Posterior cingulate gyrus (tissue), 11 donors: ENCODE measurements around the gene DCC.

ENCODE experiments used
- DNase-seq, 10 donors: peaks; one replicate each; pipeline versions ENCODE4 v3.0.0 to v3.0.0-alpha.2; 2020 to 2021; ENCODE audit warnings: mixed read lengths in 3 of 10
- intact Hi-C: fragments of 100-400 bp; cut with DNase I; formaldehyde crosslinking; loops from one replicate; pipeline ENCODE4 v1.15.1; 2023

The DCC gene

GRCh38 chr18:52869942-52870907 lies 530.2 kb downstream of the DCC start:
- peak in 4 of 10 donors; percentile 9 to 80 (median 74) for DNase-seq
- intact Hi-C loops = no loop called here

GRCh38 chr18:52874774-52875173 lies 534.8 kb downstream of the DCC start:
- no peak for DNase-seq
- intact Hi-C loops = no loop called here

DNA sequence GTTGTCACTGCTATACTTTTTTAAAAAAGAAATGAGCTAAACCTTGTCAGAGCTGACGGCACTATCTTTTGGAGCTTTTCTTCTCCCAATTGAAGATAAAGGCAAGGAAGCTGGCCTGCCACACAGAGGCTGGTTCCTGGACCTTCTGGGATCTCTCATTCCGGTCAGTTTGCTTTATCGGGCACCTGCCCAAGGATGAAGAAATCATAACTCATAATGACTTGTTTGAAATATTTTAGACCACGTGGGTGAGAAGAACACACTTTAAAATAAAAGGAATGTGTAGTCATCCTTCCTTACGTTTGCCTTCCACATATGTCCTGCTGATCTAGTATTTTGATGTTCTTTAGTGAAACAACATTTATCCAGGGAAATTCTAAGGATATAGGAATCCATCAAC lies 535.7 kb downstream of the DCC start:
- intact Hi-C loops = no loop called here
- DNase-seq = no peak

DNA sequence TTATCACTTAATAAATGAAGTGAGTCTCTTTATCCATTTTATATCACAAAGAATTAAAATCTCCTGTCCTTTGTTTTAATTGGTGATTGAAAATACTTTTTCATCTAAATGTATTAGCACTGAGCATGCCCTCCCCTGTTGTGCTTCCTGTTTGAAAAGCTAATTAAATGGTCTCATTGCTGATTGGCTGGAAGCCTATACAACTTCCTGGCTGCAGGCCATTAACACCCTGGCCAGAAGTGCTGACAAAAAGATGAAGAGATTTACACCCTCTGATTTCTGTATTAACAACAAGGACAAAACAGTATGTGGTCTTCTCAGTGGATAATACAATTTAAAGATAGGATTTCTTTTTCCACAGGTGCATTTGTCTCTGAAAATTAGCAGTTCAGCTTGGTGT lies 548.0 kb downstream of the DCC start:
- intact Hi-C loops = no loop called here
- no peak for DNase-seq

DNA sequence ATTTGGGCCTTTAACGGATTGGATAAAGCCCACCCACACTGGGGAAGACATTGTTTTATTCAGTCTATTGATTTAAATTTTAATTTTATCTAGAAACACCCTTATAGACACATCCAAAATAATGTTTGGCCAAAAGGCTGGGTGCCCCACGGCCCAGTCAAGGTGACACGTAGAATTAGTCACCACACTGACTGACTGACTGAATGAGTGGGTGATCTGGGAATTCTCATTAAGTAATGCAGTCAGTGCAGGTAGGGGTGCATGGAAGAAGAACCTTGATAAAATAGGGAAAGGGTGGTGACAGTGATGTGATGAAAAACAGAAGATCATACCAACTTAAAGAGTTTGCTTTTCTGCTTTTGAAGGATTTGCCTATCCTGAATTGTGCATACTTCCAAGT lies 554.8 kb downstream of the DCC start:
- no peak for DNase-seq
- intact Hi-C loops = no loop called here

DNA sequence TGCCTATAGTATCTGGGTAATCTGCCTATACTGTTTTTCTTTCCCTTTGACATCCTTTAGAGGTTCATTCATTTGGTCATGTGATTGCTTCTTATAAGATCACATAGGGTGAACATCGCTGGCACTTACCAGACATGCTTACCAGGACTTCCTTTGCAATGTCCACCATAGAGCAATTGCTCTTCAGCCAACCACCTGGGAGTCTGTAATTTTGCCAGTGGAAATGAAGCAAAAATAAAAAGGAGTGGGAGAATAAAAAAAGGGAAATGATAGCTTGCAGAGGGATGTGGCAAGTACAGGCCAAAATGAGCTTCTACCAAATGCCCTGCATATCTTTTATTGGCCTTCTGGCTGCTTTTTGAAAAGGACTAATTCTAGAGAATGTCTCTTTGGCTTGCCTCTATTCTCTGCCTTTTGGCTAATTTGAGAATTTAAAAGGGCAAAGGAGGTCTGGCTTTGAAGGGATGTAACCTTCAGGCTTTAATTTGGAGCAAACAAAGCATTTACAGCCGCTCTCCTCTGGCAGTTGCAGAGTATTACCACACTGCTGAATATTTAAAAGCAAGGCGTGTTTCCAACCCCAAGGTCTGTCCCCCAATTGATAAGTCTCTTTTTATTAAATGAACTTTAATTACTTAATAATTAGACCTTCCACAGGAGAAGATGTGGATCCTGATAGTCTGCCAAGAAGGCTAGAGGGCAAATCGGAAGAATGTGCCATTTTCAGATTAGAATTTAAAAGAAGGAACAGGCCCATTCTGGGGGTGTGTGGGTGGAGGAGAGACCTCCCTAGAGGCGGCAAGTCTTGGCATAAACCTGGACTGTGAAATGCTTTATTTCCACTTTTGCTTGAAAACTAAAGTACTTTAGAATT lies 557.9 kb downstream of the DCC start:
- intact Hi-C loops = no loop called here
- DNase-seq = no peak

DNA sequence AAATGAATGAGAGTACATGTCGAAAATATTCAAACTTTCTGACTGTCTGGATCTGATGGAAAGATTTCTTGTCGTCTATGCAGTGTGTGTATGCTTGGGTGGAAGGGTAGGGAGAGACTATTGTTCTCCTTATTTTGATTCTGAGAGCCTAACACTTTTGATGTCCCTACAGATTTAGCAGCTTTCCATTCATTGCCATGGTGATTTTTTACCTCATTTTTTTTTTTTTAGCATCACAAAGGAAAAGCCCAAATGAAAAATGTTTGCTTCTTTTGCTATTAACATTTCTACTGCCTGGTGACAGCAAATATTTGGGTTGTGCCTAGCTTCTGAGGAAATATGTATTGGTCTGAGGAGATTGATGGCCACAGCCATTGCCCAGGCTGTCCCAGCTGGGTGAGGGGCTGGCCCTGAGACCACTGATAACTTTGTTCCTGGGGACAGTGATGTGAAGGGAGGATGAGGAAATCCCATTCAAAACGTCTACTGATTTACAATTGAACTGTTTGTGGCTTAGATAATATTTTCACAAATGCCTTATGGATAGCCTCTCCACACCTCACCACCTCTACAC lies 558.6 kb downstream of the DCC start:
- intact Hi-C loops = no loop called here
- no peak for DNase-seq

- intact Hi-C loops = loop anchor here (5.0 kb wide), 2 partner anchors 185 to 1235 kb away; no protein-coding TSS in a partner anchor
- no peak for DNase-seq
These were observed 562.2 kb downstream of the DCC start for GRCh38 chr18:52902188-52902587.

- peak in 7 of 10 donors; percentile 50 to 85 (median 64) for DNase-seq
- intact Hi-C loops = loop anchor here (5.0 kb wide), 2 partner anchors 187 to 1237 kb away; no protein-coding TSS in a partner anchor
These were observed 563.9 kb downstream of the DCC start for GRCh38 chr18:52903857-52904256.

GRCh38 chr18:52907543-52908308 lies 567.7 kb downstream of the DCC start:
- intact Hi-C loops = no loop called here
- peak in 3 of 10 donors; percentile 35 to 64 (median 61) for DNase-seq

GRCh38 chr18:52914148-52914547 lies 574.2 kb downstream of the DCC start:
- intact Hi-C loops = no loop called here
- no peak for DNase-seq

GRCh38 chr18:52920665-52921064 lies 580.7 kb downstream of the DCC start:
- intact Hi-C loops = no loop called here
- DNase-seq = no peak

DNA sequence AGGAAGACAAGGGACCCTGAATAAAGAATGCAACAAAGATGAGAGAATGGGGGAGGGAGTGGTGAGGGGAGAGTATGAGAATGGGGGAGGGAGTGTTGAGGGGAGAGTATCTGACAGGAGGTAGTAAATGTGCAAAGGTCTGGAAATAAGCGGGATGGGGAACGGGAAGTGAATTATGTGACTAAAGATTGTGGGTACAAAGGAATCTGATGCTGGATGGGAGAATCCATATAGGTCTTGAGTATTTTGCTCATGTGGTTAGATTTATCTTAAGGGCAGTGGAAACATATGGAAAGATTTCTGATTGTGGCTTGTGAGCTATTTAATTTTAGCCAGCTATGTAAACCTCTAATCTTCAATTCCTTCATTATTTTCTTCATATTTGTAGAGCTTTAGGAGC lies 593.4 kb downstream of the DCC start:
- DNase-seq = no peak
- intact Hi-C loops = no loop called here

DNA sequence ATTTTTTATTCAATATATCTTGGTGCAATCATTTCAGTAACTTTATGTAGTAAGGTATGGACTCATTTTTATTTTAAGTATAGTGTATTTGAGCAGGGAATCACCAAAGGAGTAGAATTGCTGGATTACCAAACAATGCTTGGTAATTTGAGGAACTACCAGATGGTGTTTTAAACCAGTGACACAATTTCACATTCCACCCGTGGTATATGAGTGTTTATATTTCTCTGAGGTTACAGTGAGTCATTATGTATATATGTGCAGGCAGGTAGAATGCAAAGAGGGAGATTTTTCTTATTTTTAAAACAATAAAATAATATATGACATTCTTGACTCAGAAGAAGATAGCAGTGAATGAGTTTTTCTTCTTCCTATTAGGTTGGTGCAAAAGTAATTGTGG lies 596.9 kb downstream of the DCC start:
- DNase-seq = no peak

DNA sequence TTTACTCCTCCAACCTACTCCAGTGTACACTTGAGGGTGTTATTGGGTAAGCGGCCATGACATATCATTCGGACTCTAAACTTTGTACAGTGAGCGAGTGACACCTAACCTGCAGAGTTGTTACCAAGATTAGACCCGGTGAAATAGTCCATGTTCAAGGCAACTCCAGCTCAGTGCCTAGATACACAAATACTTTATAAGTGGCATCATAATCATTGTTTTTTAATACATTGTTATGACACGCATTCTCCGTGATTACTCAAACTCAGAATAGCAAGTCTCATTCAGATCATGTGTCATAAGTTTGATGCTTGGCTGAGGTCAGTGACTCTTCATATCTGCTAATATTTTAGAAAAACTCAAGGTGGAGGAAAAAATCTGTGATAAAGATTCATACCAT lies 597.8 kb downstream of the DCC start:
- no peak for DNase-seq
- intact Hi-C loops = no loop called here

More for the DNA sequence above, 596.9 kb downstream of the DCC start:
- intact Hi-C loops = no loop called here

GRCh38 chr18:52945552-52945951 lies 605.6 kb downstream of the DCC start:
- intact Hi-C loops = no loop called here
- no peak for DNase-seq

GRCh38 chr18:52948868-52949444 lies 609.0 kb downstream of the DCC start:
- no peak for DNase-seq
- intact Hi-C loops = no loop called here

- intact Hi-C loops = no loop called here
- DNase-seq = no peak
These were observed 610.2 kb downstream of the DCC start for GRCh38 chr18:52950155-52950554.

DNA sequence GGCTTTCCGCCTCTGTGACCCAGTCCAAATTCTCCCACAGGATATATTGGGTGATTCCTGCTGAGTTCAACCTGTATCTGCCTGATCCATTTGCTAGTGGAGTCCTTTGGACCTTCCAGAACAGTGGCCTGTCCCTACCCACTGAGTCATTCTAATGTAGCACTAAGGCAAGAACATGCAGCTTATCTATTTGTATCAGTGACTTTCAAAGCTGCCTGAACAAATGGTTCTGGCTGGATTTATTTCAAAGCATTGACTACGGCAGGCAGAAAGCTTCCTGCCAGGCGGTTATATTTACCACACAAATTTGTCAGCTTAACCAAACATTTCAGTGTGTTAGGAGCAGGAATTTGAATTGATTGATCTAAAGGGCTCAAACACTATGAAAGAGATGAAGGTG lies 613.4 kb downstream of the DCC start:
- intact Hi-C loops = no loop called here

GRCh38 chr18:52963481-52963880 lies 623.5 kb downstream of the DCC start:
- no peak for DNase-seq
- intact Hi-C loops = no loop called here

More for the DNA sequence above, 613.4 kb downstream of the DCC start:
- DNase-seq = no peak
